GM13977 (cell line): ENCODE data around the gene SURF4.

Experiments
- DNase-seq: peaks from one replicate; pipeline ENCODE4 v3.0.0; 2012; ENCODE audit warnings: low spot score
- in situ Hi-C: fragments of 300-500 bp; cut with MboI; formaldehyde crosslinking; loops from one replicate; pipeline ENCODE4 v1.12.0; 2022; ENCODE audit warnings: low sequenced_read_pairs, low pct_unique_long_range_greater_than_20kb, mixed read lengths, inconsistent platforms; ENCODE audit not compliant: unreplicated experiment
- TF ChIP-seq, protein P1 (sequence below): IDR thresholded peaks from 2 replicates; pipeline ENCODE4 v1.5.1; 2012; ENCODE audit warnings: mild to moderate bottlenecking, control low read depth; ENCODE audit not compliant: insufficient read depth; ENCODE audit errors: extremely low read depth, missing control alignments

Gene SURF4

DNA sequence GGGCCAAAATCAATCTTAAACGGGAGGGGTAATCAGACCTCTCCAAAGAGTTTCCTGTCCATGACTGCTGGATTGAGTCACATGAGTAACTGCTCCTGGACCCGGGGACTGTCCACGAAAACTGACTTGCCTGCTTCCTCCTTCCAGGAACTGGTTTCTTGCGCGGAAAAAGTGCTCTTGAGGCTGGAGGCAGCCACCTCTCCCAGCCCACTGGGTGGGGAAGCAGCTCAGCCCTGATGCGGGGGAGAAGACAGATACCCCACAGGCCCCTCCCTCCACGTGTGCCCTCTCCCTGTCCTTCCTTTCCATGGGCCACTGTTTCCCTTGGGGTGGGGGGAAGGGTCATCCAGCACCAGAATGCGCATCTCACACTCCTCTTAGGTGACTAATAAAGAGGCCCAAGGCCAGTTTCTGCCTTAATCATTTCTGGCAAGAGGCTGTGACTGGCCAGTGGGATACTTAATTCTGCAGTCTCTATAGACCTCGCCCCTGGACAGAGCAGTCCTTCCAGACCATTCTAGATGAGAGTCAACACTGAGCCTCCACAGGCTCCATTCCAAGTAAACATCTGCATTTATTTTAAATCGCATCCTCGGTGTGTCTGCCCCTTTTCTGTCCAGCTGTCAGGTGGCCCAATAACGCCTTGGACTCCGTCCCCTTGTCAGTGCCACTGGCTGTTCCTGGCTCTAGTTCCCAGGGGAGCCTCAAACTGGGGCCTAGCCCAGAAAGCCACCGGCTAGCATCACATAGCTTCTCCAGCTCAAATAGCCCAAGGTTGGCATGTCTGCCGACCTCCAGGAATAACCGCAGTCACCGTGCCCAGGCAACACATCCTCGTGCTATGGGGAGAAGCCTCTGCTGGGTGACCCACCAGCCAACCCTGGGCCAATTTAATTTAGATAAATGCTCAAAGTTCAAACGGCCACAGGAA, 29.9 kb upstream of the SURF4 start:
- in situ Hi-C loops, result no loop called here
- TF ChIP-seq, protein P1, sequence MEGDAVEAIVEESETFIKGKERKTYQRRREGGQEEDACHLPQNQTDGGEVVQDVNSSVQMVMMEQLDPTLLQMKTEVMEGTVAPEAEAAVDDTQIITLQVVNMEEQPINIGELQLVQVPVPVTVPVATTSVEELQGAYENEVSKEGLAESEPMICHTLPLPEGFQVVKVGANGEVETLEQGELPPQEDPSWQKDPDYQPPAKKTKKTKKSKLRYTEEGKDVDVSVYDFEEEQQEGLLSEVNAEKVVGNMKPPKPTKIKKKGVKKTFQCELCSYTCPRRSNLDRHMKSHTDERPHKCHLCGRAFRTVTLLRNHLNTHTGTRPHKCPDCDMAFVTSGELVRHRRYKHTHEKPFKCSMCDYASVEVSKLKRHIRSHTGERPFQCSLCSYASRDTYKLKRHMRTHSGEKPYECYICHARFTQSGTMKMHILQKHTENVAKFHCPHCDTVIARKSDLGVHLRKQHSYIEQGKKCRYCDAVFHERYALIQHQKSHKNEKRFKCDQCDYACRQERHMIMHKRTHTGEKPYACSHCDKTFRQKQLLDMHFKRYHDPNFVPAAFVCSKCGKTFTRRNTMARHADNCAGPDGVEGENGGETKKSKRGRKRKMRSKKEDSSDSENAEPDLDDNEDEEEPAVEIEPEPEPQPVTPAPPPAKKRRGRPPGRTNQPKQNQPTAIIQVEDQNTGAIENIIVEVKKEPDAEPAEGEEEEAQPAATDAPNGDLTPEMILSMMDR, result no peak
- DNase-seq, result no peak

DNA sequence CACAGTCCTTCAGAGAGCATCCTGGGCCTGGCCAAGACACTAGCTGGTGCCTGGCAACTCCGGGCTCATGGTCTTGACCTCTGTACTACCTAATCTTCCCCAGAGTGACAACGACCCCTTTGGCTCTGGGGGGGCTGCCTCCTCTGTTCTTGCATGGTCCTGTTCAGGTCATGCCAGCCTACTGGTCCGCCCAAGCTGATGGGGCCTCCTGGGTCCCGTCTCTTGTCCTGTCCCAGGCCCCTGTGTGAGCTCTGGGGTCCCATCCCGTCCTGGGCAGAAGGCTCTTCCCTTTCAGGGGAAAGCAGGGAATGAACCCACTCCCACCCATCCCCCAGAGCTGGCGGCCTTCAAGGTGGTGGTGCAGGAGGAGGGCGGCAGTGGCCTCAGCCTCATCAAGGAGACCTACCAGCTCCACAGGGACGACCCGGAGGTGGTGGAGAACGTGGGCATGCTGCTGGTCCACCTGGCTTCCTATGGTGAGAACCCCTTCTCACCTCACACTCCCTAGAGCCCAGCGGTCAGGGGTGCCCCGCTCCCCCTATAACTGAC, 28.7 kb upstream of the SURF4 start:
- DNase-seq, result no peak
- in situ Hi-C loops, result no loop called here
- TF ChIP-seq, protein P1, result no peak

DNA sequence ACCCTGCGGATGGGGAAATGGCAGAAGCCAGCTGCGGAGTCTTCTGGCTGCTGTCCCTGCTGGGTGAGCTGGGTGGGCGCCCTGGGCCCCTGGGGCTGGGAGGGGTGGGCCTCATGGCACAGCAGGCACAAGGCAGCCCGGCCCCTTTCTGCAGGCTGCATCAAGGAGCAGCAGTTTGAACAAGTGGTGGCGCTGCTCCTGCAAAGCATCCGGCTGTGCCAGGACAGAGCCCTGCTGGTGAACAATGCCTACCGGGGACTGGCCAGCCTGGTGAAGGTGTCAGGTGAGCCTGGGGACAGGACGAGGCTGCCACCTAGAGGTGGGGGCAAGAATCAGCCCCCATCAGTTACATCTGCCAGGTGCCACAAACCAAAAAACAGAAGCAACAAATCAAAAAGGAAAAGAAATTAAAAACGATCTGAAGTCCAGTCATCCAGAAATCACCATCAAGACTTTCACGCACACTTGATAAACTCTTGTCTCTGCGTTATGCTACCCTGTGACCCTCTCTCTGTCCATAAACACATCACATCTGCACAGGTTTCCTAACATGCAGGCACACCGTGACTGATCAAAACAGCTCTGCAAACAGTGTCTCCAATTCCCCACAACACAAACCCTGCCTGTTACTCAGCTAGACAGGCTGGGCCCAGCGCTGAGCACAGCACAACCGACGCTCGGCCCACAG, 28.1 kb upstream of the SURF4 start:
- peak; percentile 64 for DNase-seq
- TF ChIP-seq, protein P1, result peak; percentile 55
- in situ Hi-C loops, result no loop called here

DNA sequence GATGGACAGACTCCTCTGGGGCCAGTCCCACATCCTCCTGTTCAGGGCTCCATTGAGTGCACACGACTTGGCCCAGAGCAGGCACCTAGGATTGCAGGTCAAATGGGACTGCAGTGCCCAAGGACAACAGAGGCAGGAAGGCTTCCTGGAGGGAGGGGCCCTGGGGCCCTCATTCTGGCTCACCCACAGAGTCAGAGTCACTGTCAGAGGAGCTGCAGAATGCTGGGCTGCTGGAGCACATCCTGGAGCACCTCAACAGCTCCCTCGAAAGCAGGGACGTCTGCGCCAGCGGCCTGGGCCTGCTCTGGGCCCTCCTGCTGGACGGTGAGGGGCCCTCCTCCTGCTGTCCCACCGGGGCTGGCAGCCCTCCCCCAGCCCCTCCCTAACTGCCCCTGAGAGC, 26.8 kb upstream of the SURF4 start:
- in situ Hi-C loops, result no loop called here
- TF ChIP-seq, protein P1, result no peak

DNA sequence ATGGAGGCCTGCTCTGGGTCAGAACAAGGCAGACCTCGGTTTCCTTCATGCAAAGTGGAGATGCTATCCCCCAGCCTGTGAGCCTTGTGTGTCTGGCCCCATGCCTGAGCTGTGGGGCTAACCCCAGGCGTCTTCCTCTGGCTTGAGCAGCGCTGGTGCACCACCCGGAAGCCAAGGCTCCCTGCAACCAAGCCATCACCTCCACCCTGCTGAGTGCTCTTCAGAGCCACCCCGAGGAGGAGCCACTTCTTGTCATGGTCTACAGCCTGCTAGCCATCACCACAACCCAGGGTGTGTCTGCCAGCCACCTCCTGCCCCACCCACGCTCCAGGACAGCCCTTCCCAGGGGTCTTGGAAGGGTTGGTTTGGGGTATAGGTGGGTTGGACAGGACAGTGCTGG, 25.7 kb upstream of the SURF4 start:
- in situ Hi-C loops, result no loop called here
- no peak for DNase-seq

More for the DNA sequence above, 26.8 kb upstream of the SURF4 start:
- DNase-seq, result no peak

DNA sequence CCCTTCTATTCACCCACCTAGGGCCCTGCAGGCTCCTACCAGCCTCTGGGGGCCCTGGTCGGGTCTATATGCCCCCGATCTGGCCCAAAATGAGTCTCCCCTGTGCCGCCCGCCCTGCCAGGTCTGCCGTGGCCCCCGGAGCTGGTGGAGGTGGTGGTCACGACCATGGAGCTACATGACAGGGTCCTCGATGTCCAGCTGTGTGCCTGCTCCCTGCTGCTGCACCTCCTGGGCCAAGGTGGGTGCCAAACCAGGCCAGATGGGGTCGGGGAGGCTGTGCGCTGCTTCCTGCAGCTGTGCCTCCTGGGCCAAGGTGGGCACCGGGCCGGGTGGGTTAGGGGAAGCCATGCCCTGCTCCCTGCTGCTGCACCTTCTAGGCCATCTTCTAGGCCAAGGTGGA, 24.4 kb upstream of the SURF4 start:
- TF ChIP-seq, protein P1, result no peak
- in situ Hi-C loops, result no loop called here
- no peak for DNase-seq

More for the DNA sequence above, 25.7 kb upstream of the SURF4 start:
- TF ChIP-seq, protein P1, result no peak
